Epithelial cell of esophagus (primary cell): Measurements from ENCODE around the gene LTF.

Experiments used
- DNase-seq: peaks from one replicate; pipeline ENCODE4 v3.0.0; 2010; ENCODE audit warnings: low read depth
- H3K4me3 ChIP-seq: 2 replicates; pipeline ENCODE4 v1.5.1; 2011; ENCODE audit warnings: mild to moderate bottlenecking, low read length, control low read depth
- CTCF ChIP-seq: IDR thresholded peaks from 2 replicates; pipeline ENCODE4 v1.5.1; 2011; ENCODE audit warnings: low read depth, mild to moderate bottlenecking, low read length, control low read depth, inconsistent platforms; ENCODE audit not compliant: insufficient read depth; ENCODE audit errors: missing control alignments

LTF gene

GRCh38 chr3:46464326-46465195 lies at the start of gene LTF:
TSS of gene LTF (minus strand) at chr3:46464905. CDS start at chr3:46464867, 38 bp downstream.
- no peak for TF ChIP-seq CTCF
- no peak within 1 kb of the TSS for H3K4me3 ChIP-seq
- no peak for DNase-seq

GRCh38 chr3:46512191-46512749 lies 47.6 kb upstream of the LTF start:
- no peak for TF ChIP-seq CTCF
- no peak overlapping the region for H3K4me3 ChIP-seq
- DNase-seq: no peak

- TF ChIP-seq CTCF: no peak
- DNase-seq: no peak
- H3K4me3 ChIP-seq: no peak overlapping the region
Observed at GRCh38 chr3:46509661-46510187, 45.0 kb upstream of the LTF start.

- TF ChIP-seq CTCF: no peak
- DNase-seq: no peak
- no peak overlapping the region for H3K4me3 ChIP-seq
Observed at GRCh38 chr3:46508850-46509591, 44.3 kb upstream of the LTF start.

GRCh38 chr3:46506526-46506925 lies 41.8 kb upstream of the LTF start:
- no peak for DNase-seq
- TF ChIP-seq CTCF: no peak
- H3K4me3 ChIP-seq: no peak overlapping the region

GRCh38 chr3:46505953-46506352 lies 41.2 kb upstream of the LTF start:
- no peak overlapping the region for H3K4me3 ChIP-seq
- no peak for DNase-seq
- no peak for TF ChIP-seq CTCF
